Activated CD4-positive, alpha-beta T cell treated with anti-CD3 and anti-CD28 coated beads for 1 hour (primary cell): ENCODE data around the gene TEX19.
A peak's percentile ranks its signal among the peaks of the same experiment; 100 is the strongest.
"Not testable (repeated sequence)": the region's sequence is repeated elsewhere in the genome, so short reads cannot be mapped to it uniquely, and the experiment has no call there.

ENCODE experiments used
- DNase-seq: peaks from one replicate; pipeline ENCODE4 v3.0.0-alpha.2; 2020

The TEX19 gene

GRCh38 chr17:82392941-82393340, 33.9 kb downstream of the TEX19 start:
- DNase-seq = no peak

- no peak for DNase-seq
Observed at GRCh38 chr17:82394278-82394677, 35.2 kb downstream of the TEX19 start.

GRCh38 chr17:82396601-82397435, 37.8 kb downstream of the TEX19 start:
- DNase-seq = no peak

- no peak for DNase-seq
Observed at GRCh38 chr17:82397449-82398335, 38.6 kb downstream of the TEX19 start.

GRCh38 chr17:82399041-82399441, 40.0 kb downstream of the TEX19 start:
- no peak for DNase-seq

GRCh38 chr17:82399601-82400101, 40.6 kb downstream of the TEX19 start:
- DNase-seq = no peak

GRCh38 chr17:82400206-82400605, 41.2 kb downstream of the TEX19 start:
- DNase-seq = no peak

- peak; percentile 27 for DNase-seq
Observed at GRCh38 chr17:82400830-82401229, 41.8 kb downstream of the TEX19 start.

GRCh38 chr17:82402865-82403264, 43.8 kb downstream of the TEX19 start:
- no peak for DNase-seq

- no peak for DNase-seq
Observed at GRCh38 chr17:82403662-82404660, 44.9 kb downstream of the TEX19 start.

- no peak for DNase-seq
Observed at GRCh38 chr17:82405051-82405450, 46.0 kb downstream of the TEX19 start.

GRCh38 chr17:82406131-82406671, 47.2 kb downstream of the TEX19 start:
- DNase-seq = no peak

GRCh38 chr17:82407255-82407654, 48.2 kb downstream of the TEX19 start:
- no peak for DNase-seq

- DNase-seq = no peak
Observed at GRCh38 chr17:82408288-82408937, 49.4 kb downstream of the TEX19 start.

- DNase-seq = no peak
Observed at GRCh38 chr17:82408938-82409318, 49.9 kb downstream of the TEX19 start.

- no peak for DNase-seq
Observed at GRCh38 chr17:82410014-82410716, 51.1 kb downstream of the TEX19 start.

GRCh38 chr17:82411396-82412053, 52.5 kb downstream of the TEX19 start:
- DNase-seq = no peak

GRCh38 chr17:82412081-82412480, 53.0 kb downstream of the TEX19 start:
- not testable (repeated sequence) for DNase-seq

- DNase-seq = no peak
Observed at GRCh38 chr17:82412535-82413520, 53.8 kb downstream of the TEX19 start.
